Thoracic aorta (tissue), 2 donors: Measurements from ENCODE around the gene GHRHR. TPM values are rescaled to one million over a fixed set of nuclear protein-coding genes. Genes with fewer than 3 reads are reported as not detected.

ENCODE experiments used
- ATAC-seq: fragments of 150-250 bp; one replicate; pipeline ENCODE4 v1.8.0; 2017; ENCODE audit warnings: low read depth; ENCODE audit not compliant: insufficient number of reproducible peaks, low FRiP score
- DNase-seq: peaks from one replicate; pipeline ENCODE4 v3.0.0-alpha.2; 2020; ENCODE audit warnings: low spot score
- H3K27ac ChIP-seq, 2 donors: fragments of 200-600 bp; sonication (generic); 1 replicate in 1 of 2; 2 replicates in 1 of 2; pipeline ENCODE4 v1.5.1; 2016; ENCODE audit warnings: mild to moderate bottlenecking in 2 of 2, moderate library complexity in 2 of 2
- H3K27me3 ChIP-seq: fragments of 200-600 bp; sonication (generic); replicated peaks from 2 replicates; pipeline ENCODE4 v1.6.0; 2016; ENCODE audit warnings: mild to moderate bottlenecking; ENCODE audit not compliant: insufficient read depth
- H3K36me3 ChIP-seq: fragments of 200-600 bp; sonication (generic); one replicate; pipeline ENCODE4 v1.5.1; 2016
- H3K4me1 ChIP-seq, 2 donors: fragments of 200-600 bp; sonication (generic); 1 replicate in 1 of 2; 2 replicates in 1 of 2; pipeline versions ENCODE4 v1.5.1 to v1.6.0; 2016; ENCODE audit warnings: low read depth in 2 of 2, mild to moderate bottlenecking in 1 of 2; ENCODE audit not compliant: control insufficient read depth in 1 of 2
- H3K4me3 ChIP-seq: fragments of 200-600 bp; sonication (generic); 2 replicates; pipeline ENCODE4 v1.5.1; 2016; ENCODE audit warnings: mild to moderate bottlenecking
- H3K9me3 ChIP-seq: fragments of 200-600 bp; sonication (generic); 2 replicates; pipeline ENCODE4 v1.5.1; 2016
- CTCF ChIP-seq: fragments of 200-600 bp; sonication (generic); IDR thresholded peaks from one replicate; pipeline ENCODE4 v1.5.1; 2019; ENCODE audit warnings: antibody characterized with exemption
- total RNA-seq, 2 donors: library from RNA; depleted of rRNA; stranded (reverse); fragments of >200 nt; gene quantifications; one replicate each; pipeline versions ENCODE4 v1.1.0 to v1.2.3, GENCODE V29; 2016

Gene GHRHR
- total RNA-seq, 2 donors from 2014 or later: not detected

GRCh38 chr7:30925117-30925516 lies 38.6 kb upstream of the GHRHR start:
- H3K27me3 ChIP-seq: no peaks in the 10 kb centered on the region
- peaks cover 13 to 32% of the 10 kb centered on the region in 2 donors for H3K4me1 ChIP-seq
- H3K9me3 ChIP-seq: peaks cover 3% of the 10 kb centered on the region
- H3K27ac ChIP-seq: peak overlapping the region in 1 of 2 donors; percentile 15
- H3K36me3 ChIP-seq: peaks cover 52% of the 10 kb centered on the region
- no peak overlapping the region for H3K4me3 ChIP-seq
- no peak for TF ChIP-seq CTCF
- ATAC-seq (no peak), DNase-seq (no peak)

DNA sequence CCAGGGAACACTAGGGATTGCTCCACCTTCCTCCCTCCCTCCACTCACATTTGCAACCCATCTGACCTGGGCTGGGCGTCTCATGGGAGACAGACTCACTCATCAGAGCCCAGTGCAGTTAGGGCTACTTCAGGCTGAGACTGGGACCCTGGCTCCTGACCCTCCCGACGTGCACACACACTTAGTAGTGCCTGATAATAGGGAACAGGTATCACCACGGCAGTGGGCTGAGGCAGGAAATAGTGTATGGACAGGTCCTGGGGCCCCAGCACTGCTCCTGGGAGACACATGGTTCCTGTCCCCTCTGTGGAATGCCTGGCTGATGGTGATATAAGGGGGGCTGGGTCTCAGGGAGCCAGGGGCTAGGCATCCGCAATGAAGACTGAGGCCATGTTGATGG lies 37.8 kb upstream of the GHRHR start:
- ATAC-seq: no peak
- Histone ChIP-seq H3K36me3 (peaks cover 52% of the 10 kb centered on the region), H3K27me3 (no peaks in the 10 kb centered on the region), H3K4me1 (peaks cover 8 to 29% of the 10 kb centered on the region in 2 donors), H3K27ac (no peak overlapping the region), H3K4me3 (no peak overlapping the region), H3K9me3 (peaks cover 3% of the 10 kb centered on the region)
- DNase-seq: peak; percentile 2
- TF ChIP-seq CTCF: no peak

DNA sequence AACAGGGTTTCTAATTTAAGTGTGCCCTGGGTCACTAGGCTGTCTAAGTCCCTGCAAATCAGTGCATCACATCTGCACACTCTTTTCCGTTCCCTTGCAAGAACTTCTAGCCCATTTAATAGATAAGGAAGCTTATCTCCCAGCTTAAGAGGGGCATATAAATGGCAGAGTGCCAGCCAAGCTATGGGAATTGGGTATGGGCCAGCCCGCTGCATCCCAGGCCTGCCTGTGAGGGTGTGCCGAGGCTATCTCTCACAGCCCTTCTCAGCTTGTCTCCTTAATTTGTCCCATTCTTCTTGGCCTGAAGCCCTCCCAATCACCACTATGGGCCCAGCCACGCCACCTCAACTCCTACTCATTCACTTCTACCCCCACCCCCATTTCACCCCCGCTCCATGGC lies 37.4 kb upstream of the GHRHR start:
- no peak for TF ChIP-seq CTCF
- H3K4me3 ChIP-seq: no peak overlapping the region
- ATAC-seq (no peak), DNase-seq (no peak)
- H3K27me3 ChIP-seq: no peaks in the 10 kb centered on the region
- H3K4me1 ChIP-seq: peaks cover 8 to 25% of the 10 kb centered on the region in 2 donors
- peaks cover 52% of the 10 kb centered on the region for H3K36me3 ChIP-seq
- H3K27ac ChIP-seq: no peak overlapping the region
- H3K9me3 ChIP-seq: peaks cover 3% of the 10 kb centered on the region

- no peaks in the 10 kb centered on the region for H3K27me3 ChIP-seq
- H3K36me3 ChIP-seq: peaks cover 47% of the 10 kb centered on the region
- ATAC-seq (no peak), DNase-seq (no peak)
- no peak overlapping the region for H3K4me3 ChIP-seq
- no peak overlapping the region for H3K27ac ChIP-seq
- peaks cover 2 to 18% of the 10 kb centered on the region in 2 donors for H3K4me1 ChIP-seq
- no peak for TF ChIP-seq CTCF
- peaks cover 3% of the 10 kb centered on the region for H3K9me3 ChIP-seq
Observed at GRCh38 chr7:30927040-30927439, 36.7 kb upstream of the GHRHR start.

DNA sequence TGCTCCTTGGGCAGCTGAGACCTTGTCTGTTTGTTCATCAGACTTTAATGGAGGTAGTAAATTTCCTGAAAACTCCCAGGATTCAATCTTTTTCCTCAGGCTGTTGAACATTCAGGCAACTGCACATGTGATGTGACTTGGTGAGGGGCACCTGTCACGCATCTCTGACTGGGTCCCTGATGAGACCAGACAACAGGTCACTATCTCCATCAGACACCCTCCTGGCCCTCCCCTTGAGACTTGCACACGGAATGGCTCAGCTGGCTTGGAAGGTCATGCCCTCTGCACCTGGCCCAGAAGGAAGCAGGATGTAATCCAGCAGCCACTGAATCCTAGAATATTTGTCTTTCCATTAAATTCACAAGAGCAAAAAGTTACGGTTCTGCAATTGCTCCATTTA lies 36.2 kb upstream of the GHRHR start:
- no peak overlapping the region for H3K27ac ChIP-seq
- DNase-seq (no peak), ATAC-seq (no peak)
- peaks cover 0 to 12% of the 10 kb centered on the region in 2 donors for H3K4me1 ChIP-seq
- TF ChIP-seq CTCF: no peak
- peaks cover 43% of the 10 kb centered on the region for H3K36me3 ChIP-seq
- H3K9me3 ChIP-seq: peaks cover 3% of the 10 kb centered on the region
- no peak overlapping the region for H3K4me3 ChIP-seq
- no peaks in the 10 kb centered on the region for H3K27me3 ChIP-seq
